SK-MEL-5 (cell line): ENCODE results near the gene PIM2. TPM values are rescaled to one million over a fixed set of nuclear protein-coding genes. Genes with fewer than 3 reads are reported as not detected.

ENCODE experiments used
- DNase-seq: peaks from one replicate; pipeline ENCODE4 v3.0.0-alpha.2; 2016; ENCODE audit warnings: low read depth, low spot score
- in situ Hi-C: cut with HindIII; loops from 2 replicates; pipeline ENCODE4 v1.10.0; 2016; ENCODE audit warnings: low sequenced_read_pairs, high pct_unique_total_duplicates, low pct_unique_long_range_greater_than_20kb
- polyA plus RNA-seq, 2 experiments: library from polyadenylated mRNA; depleted of rRNA; stranded (reverse); fragments of >200 nt; gene quantifications; 2 replicates each; pipeline ENCODE4 v1.2.3, GENCODE V29; 2015
- total RNA-seq: library from RNA; depleted of rRNA; stranded (reverse); fragments of >200 nt; shearing (Covaris generic); gene quantifications from 2 replicates; pipeline ENCODE4 v1.2.3, GENCODE V29; 2014; rRNA removed

PIM2 gene
- total RNA-seq, result 8.6 and 9.8 TPM in 2 replicates
- 11.1 and 11.5 TPM in 2 replicates for polyA plus RNA-seq (2015; cell fraction: cytosol; rRNA removed)
- polyA plus RNA-seq (2015; cell fraction: nucleus; rRNA removed), result 10.0 and 15.3 TPM in 2 replicates

DNA sequence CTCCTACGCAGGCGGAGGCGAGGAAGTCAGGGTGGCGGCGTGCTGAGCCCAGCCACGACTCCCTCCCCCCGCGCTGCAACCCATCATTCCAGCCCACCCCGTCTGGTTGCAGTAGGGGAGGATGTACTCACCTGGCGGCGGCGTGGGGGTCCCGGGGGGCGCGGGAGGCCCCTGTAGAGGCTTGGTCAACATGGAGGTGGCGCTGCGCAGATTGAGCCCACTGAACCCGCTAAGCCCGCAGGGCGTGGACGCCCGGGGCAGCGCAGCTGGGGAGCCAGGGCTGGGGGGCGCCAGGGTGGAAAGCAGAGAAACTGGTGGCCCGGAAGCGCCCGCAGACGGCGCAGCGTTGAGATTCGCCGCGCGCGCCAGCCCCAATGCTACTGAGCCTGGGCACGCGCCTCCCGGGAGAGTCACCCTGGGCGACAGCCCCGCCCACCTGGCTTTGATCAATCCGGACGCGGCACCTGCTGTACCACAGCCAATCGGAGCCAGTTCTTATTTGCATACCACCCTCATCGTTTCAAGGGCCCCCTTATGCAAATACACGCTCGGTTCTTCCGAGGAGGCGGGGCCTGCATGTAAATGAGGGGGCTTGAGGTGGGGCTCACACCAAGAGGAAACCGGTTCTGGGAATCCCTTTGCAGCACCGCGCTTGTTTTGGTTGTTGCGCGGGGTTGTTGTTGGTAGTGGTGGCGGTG lies at the start of gene PIM2:
PIM2 (minus strand) TSS at position 382 of the 698 bp plus-strand sequence; CDS start at position 192, 190 bp downstream.
- in situ Hi-C loops, result no loop called here
- DNase-seq, result peak; percentile 87

GRCh38 chrX:48968377-48968776 lies 49.6 kb upstream of the PIM2 start:
- no peak for DNase-seq
- in situ Hi-C loops, result no loop called here

GRCh38 chrX:48966796-48967579 lies 48.2 kb upstream of the PIM2 start:
- DNase-seq, result no peak
- in situ Hi-C loops, result no loop called here

- DNase-seq, result no peak
- in situ Hi-C loops, result no loop called here
These were observed 47.1 kb upstream of the PIM2 start for GRCh38 chrX:48965959-48966358.

DNA sequence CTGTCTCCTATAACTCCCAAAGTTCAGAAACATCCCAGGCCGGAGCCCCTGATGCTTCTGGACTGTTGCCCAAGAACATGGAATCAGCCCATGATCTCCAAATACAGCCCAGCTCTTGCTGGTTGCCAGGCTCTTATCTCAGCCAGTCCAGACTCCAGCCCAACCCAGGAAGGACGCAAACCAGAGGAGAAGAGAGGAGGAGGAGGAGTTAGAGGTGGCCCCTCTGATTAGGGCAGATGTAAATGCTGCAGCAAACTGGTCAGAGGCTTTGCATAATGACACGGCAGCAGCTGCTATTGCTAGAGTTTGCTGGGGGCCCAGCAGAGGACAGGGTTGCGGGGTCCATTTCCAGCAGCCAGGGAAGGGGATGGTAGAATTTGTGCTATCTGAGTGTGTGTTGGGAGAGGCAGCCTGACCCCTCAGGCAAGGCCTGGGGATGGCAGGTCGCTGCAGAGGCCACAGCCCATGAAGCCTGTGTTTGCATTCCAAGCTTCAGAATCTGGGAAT lies 42.8 kb upstream of the PIM2 start:
- no peak for DNase-seq

DNA sequence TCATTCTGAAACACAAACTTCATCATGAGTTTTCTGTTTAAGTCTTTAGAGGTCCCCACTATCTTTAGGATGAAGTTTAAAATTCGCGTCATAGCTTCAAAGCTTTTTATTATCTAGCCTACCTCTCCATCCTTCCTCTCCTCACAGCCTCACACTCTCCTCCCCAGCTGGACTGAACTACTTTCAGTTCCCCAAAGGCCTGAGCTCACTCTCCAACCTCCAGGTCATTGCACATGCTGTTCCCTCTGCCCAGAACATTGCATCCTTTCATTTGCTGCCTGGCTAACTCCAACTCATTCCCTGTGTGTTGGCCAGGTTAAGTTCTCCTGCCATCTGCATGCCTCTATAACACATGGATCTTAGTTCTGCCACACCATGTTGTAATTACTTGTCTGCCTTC lies 41.5 kb upstream of the PIM2 start:
- in situ Hi-C loops, result no loop called here
- DNase-seq, result no peak

More for the DNA sequence above, 42.8 kb upstream of the PIM2 start:
- in situ Hi-C loops, result no loop called here

DNA sequence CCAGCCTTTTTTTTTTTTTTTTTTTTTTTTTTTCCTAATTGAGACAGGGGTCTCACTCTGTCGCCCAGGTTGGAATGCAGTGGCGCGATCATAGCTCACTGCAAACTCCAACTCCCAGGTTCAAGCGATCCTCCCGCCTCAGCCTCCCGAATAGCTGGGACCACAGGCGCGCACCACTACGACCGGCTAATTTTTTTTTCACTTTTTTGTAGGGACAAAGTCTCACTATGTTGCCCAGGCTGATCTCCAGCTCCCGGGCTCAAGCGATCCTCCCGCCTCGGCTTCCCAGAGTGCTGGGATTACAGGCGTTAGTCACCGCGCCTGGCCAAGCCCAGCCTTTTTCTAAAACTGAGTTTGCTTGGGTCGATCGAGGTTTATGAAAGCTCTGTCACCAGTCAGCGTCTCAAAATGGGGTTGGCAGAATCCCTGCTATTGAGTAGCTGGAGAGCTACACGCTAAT lies 39.8 kb upstream of the PIM2 start:
- peak; percentile 19 for DNase-seq
- in situ Hi-C loops, result no loop called here

- in situ Hi-C loops, result no loop called here
- DNase-seq, result peak; percentile 97
These were observed 39.2 kb upstream of the PIM2 start for GRCh38 chrX:48957827-48958634.

DNA sequence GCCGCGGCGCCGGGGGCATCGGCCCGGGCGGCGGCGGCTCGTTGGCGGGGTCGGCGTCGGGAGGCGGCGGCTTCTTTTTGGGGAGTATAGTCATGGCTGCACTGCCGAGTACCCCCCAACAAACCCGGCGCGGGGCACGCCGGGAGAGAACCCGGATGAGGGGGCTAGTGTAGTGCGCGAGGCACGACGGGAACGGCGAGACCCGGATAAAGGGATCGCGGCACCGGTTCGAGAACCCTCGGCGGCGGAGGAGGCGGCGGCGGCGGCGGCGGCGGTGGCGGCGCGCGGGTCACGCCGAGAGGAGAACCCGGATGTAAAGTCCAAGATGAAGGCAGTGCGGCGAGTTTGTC lies 38.6 kb upstream of the PIM2 start, which contains the start of gene OTUD5:
OTUD5 (minus strand) TSS at position 131 of the 350 bp plus-strand sequence; CDS start at position 94, 37 bp downstream.
- DNase-seq, result no peak

GRCh38 chrX:48956728-48957414 lies 38.0 kb upstream of the PIM2 start:
- in situ Hi-C loops, result no loop called here
- DNase-seq, result no peak

More for the DNA sequence above, 38.6 kb upstream of the PIM2 start, which contains the start of gene OTUD5:
- in situ Hi-C loops, result no loop called here

GRCh38 chrX:48948589-48948988 lies 29.8 kb upstream of the PIM2 start:
- in situ Hi-C loops, result no loop called here
- no peak for DNase-seq

DNA sequence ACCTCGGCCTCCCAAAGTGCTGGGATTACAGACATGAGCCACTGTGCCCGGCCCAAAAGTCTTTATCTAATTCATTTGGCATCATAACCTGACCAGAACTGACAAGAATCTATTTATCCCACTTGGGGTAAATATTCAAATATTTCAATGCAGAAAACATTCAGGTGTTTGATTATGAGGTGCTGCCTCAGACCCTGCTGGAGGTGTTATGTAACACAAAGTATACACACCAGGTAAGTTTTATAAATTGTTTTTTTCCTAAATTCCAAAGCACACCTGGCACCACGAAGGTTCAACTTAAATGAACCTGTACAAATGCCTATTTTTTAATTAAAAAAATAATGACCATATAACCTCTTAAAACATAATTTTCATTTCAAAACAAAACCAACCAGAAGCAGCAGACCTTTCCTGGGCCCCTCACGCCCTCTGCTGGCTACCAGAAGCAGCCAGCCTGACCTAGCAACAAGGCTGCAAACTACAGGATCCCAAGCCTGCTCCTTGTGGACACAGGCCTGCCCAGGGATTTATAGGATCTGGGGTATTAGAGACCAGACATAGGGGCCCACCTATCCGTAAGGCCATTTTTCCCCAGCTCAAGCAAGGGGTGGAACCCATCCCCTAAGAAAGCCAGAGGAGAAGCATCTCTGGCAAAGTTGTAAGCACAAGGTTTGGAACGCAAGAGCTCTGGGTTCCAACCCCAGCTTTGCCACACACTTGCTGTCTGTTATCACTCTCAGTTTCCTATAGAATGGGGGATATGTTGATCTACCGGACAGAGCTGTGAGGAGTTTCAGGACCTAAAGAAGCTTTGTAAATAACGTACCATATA lies 26.9 kb upstream of the PIM2 start:
- DNase-seq, result peak; percentile 64
- in situ Hi-C loops, result no loop called here

DNA sequence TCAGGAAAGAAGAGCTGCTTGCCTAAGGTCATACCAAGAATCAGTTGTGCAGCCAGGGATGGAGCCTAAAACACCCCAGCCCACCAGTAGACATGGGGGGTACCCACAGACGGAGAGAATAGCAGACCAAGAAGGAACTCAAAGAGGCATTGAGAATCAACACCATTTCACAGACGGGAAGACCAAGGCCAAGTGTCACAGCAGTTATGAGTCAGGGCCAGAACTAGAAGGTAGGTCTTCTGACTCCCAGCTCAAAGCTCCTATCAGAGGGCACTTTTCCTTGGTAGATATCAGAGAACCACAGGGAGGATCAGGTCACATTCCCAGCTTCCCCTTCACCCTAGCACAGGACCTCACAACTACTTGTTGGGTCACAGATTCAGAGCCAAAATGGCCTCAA lies 24.1 kb upstream of the PIM2 start:
- DNase-seq, result no peak
- in situ Hi-C loops, result no loop called here

DNA sequence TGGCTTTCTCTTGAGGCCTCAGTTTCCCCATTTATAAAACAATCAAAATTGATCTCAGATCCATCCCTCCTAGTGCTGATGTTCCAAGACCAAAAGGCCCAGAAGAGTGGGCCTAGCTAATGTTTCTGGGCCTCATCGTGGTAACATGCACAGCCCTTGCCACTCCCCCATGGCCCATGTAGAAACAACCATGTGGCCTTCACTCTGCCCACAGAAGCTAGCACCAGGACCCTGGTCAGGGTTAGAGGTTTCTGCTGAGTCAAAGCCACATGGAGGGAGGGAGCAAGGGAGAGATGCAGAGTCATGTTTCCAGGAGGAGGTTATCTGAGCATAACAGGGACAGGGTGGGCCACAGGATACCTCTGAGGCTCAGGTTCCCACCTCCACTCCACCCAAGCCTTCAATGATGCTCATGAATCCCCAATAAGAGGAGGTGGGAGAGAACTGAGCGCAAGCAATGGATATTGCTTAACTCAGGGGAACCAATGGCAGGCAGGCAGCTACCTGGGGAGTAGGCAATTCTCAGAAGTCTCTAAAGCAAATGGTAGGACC lies 21.7 kb upstream of the PIM2 start:
- in situ Hi-C loops, result no loop called here

DNA sequence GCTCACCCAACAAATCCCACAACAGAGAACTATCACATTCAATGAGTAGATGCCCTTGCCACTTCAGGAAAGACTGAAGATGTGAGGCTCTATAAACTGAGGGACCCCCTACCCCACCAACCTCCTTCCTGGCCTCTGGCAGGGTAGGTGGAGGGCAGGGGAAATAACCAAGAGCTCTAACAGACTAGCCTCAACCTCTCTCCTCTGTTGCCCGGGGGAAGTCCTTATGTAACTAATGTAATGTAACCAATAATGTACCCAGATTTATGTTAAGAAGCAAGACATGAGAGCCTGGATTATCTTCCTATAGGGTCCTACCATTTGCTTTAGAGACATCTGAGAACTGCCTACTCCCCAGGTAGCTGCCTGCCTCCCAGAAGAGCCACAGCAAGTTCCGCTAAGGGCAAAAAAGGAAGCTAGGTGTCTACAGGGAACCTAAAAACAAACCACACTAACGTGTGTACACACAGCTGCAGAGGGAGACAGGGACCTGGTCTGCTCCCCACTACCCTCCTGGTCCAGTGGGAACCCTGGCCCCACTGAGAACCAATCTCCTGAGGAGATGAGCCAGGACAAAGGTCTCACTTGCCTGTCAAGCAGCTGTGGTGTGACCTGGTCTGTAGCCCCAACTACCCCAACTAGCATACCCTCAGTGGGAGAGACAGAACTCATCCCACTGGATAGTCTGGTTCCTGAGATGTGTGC lies 20.9 kb upstream of the PIM2 start:
- in situ Hi-C loops, result no loop called here
- no peak for DNase-seq

More for the DNA sequence above, 21.7 kb upstream of the PIM2 start:
- no peak for DNase-seq
